Natural killer cell treated with Interleukin-12 subunit alpha and Interleukin-12 subunit beta and Interleukin-15 and Interleukin-18, amount 100 ng/mL, for 72 hours (primary cell): ENCODE data around the gene MTMR3. TPM values are rescaled to one million over a fixed set of nuclear protein-coding genes. Genes with fewer than 3 reads are reported as not detected.

Source experiments
- ATAC-seq, 2 donors: fragments of 150-1000 bp; cut with Tn5 transposase in 1 of 2; sonication (Bioruptor Pico), chemical (Tn5 transposase) in 1 of 2; 2 replicates each; pipeline ENCODE4 v1.10.0; 2021
- DNase-seq: peaks from one replicate; pipeline ENCODE4 v3.0.0; 2022; ENCODE audit warnings: low spot score
- H3K27ac Mint-ChIP-seq, 2 donors: 1 replicate in 1 of 2; 2 replicates in 1 of 2; pipeline ENCODE4 v1.8.0; 2022; ENCODE audit warnings: mixed read lengths in 2 of 2, mild to moderate bottlenecking in 1 of 2, moderate library complexity in 1 of 2
- H3K27me3 Mint-ChIP-seq, 2 donors: 1 replicate in 1 of 2; 2 replicates in 1 of 2; pipeline ENCODE4 v1.8.0; 2022; ENCODE audit warnings: mixed read lengths in 2 of 2
- H3K36me3 Mint-ChIP-seq: one replicate; pipeline ENCODE4 v1.8.0; 2022; ENCODE audit warnings: mixed read lengths
- H3K4me1 Mint-ChIP-seq, 2 donors: 1 replicate in 1 of 2; 2 replicates in 1 of 2; pipeline ENCODE4 v1.8.0; 2022; ENCODE audit warnings: low read depth in 2 of 2, mixed read lengths in 2 of 2, mild to moderate bottlenecking in 1 of 2
- H3K4me3 Mint-ChIP-seq: one replicate; pipeline ENCODE4 v1.8.0; 2022; ENCODE audit warnings: mixed read lengths
- H3K9me3 Mint-ChIP-seq: 2 replicates; pipeline ENCODE4 v1.8.0; 2022; ENCODE audit warnings: mixed read lengths
- total RNA-seq, 2 donors: library from RNA; stranded (reverse); gene quantifications; one replicate each; pipeline ENCODE4 v1.2.3, GENCODE V29; 2022

Gene MTMR3
- total RNA-seq, 2 donors from 2014 or later = 33.9 to 38.3 TPM

GRCh38 chr22:30062950-30063349 lies 180.0 kb downstream of the MTMR3 start:
- no peak overlapping the region for H3K27ac Mint-ChIP-seq
- no peak overlapping the region for H3K4me3 Mint-ChIP-seq
- peaks cover 19% of the 10 kb centered on the region in 2 donors for H3K27me3 Mint-ChIP-seq
- peaks cover 8% of the 10 kb centered on the region for H3K9me3 Mint-ChIP-seq
- H3K4me1 Mint-ChIP-seq = no peaks in the 10 kb centered on the region
- ATAC-seq = no peak
- no peak for DNase-seq
- peaks cover 6% of the 10 kb centered on the region for H3K36me3 Mint-ChIP-seq

DNA sequence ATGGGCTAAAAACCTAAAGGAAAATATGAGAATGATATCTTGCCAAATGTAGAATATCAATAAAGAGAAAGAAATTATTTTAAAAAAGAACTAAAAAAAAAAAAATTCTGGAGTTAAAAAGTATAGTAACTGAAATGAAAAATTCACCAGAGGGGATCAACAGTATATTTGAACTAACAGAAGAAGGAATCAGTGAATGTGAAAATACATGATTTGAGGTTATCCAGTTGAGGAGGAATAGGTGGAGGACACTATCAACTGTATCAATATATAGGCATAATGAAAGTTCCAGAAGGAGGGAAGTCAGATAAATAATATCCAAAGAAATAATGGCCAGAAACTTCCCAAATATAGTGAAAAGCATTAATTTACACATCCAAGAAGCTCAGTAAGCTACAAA lies 181.2 kb downstream of the MTMR3 start:
- Mint-ChIP-seq H3K4me1 (no peaks in the 10 kb centered on the region), H3K4me3 (no peak overlapping the region), H3K9me3 (peaks cover 8% of the 10 kb centered on the region), H3K27me3 (peaks cover 15 to 19% of the 10 kb centered on the region in 2 donors), H3K36me3 (peaks cover 6% of the 10 kb centered on the region), H3K27ac (no peak overlapping the region)
- no peak for DNase-seq
- no peak for ATAC-seq

- Mint-ChIP-seq H3K36me3 (no peaks in the 10 kb centered on the region), H3K27ac (no peak overlapping the region), H3K9me3 (no peaks in the 10 kb centered on the region), H3K4me1 (peaks cover 0 to 3% of the 10 kb centered on the region in 2 donors), H3K4me3 (no peak overlapping the region), H3K27me3 (peaks cover 34 to 36% of the 10 kb centered on the region in 2 donors)
- DNase-seq (no peak), ATAC-seq (no peak)
Measured at GRCh38 chr22:30073743-30074142, 190.8 kb downstream of the MTMR3 start.

- H3K9me3 Mint-ChIP-seq = no peaks in the 10 kb centered on the region
- H3K27ac Mint-ChIP-seq = no peak overlapping the region
- H3K36me3 Mint-ChIP-seq = no peaks in the 10 kb centered on the region
- ATAC-seq (no peak), DNase-seq (no peak)
- H3K4me3 Mint-ChIP-seq = no peak overlapping the region
- peaks cover 35 to 36% of the 10 kb centered on the region in 2 donors for H3K27me3 Mint-ChIP-seq
- H3K4me1 Mint-ChIP-seq = peaks cover 0 to 6% of the 10 kb centered on the region in 2 donors
Measured at GRCh38 chr22:30074147-30074546, 191.2 kb downstream of the MTMR3 start.

DNA sequence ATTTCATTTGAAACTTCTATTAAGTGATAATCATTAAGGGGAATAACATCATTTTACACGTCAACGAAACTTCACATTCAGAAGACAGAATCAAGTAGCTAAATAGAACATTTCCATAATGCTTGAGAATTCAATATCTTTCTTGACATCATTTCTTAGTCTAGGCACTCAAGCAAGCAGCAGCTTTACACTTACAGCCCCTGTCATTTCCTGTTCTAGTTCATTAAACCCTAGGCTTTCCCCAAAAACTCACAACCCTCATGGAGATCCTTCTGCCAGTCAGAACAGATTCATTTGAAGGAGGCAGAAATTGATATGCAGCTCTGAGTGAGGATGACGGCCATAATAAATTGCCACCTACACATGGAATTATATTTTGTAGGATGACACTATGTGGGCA lies 192.0 kb downstream of the MTMR3 start:
- no peak for ATAC-seq
- peaks cover 31 to 36% of the 10 kb centered on the region in 2 donors for H3K27me3 Mint-ChIP-seq
- no peak overlapping the region for H3K27ac Mint-ChIP-seq
- H3K4me3 Mint-ChIP-seq = no peak overlapping the region
- peaks cover 0 to 6% of the 10 kb centered on the region in 2 donors for H3K4me1 Mint-ChIP-seq
- H3K36me3 Mint-ChIP-seq = no peaks in the 10 kb centered on the region
- no peaks in the 10 kb centered on the region for H3K9me3 Mint-ChIP-seq
- DNase-seq = no peak

GRCh38 chr22:30077279-30077880 lies 194.4 kb downstream of the MTMR3 start:
- Mint-ChIP-seq H3K27ac (no peak overlapping the region), H3K27me3 (peaks cover 34 to 36% of the 10 kb centered on the region in 2 donors), H3K36me3 (no peaks in the 10 kb centered on the region), H3K4me1 (peaks cover 3 to 6% of the 10 kb centered on the region in 2 donors), H3K4me3 (no peak overlapping the region), H3K9me3 (no peaks in the 10 kb centered on the region)
- ATAC-seq (no peak), DNase-seq (no peak)

GRCh38 chr22:30078320-30079311 lies 195.6 kb downstream of the MTMR3 start:
- Mint-ChIP-seq H3K9me3 (no peaks in the 10 kb centered on the region), H3K4me3 (peak overlapping the region; percentile 45), H3K36me3 (no peaks in the 10 kb centered on the region), H3K4me1 (peaks cover 3 to 6% of the 10 kb centered on the region in 2 donors), H3K27ac (peak overlapping the region in 1 of 2 donors; percentile 43), H3K27me3 (peaks cover 32 to 34% of the 10 kb centered on the region in 2 donors)
- no peak for DNase-seq
- peak in 1 of 2 donors; percentile 56 for ATAC-seq

- H3K27ac Mint-ChIP-seq = peak within 1 kb of the TSS in 1 of 2 donors; percentile 81
- ATAC-seq = peak; percentile 66 to 79
Measured at GRCh38 chr22:30079952-30080533, 197.1 kb downstream of the MTMR3 start, which contains the start of gene HORMAD2. Gene HORMAD2 (plus strand): TSS chr22:30080464. CDS start chr22:30093953, 13,489 bp downstream.

More at GRCh38 chr22:30079952-30080533, 197.1 kb downstream of the MTMR3 start, which contains the start of gene HORMAD2:
- Mint-ChIP-seq H3K36me3 (no peaks in the 10 kb centered on the region), H3K9me3 (no peaks in the 10 kb centered on the region), H3K4me3 (peak within 1 kb of the TSS; percentile 17), H3K27me3 (peaks cover 21 to 28% of the 10 kb centered on the region in 2 donors), H3K4me1 (peaks cover 3 to 6% of the 10 kb centered on the region in 2 donors)
- no peak for DNase-seq

Other genes starting within 250 kb of the MTMR3 start
- gene CABP7, start 163.2 kb upstream of the MTMR3 start, total RNA-seq = under 1 TPM; 0.07 to 0.17 TPM
- gene ZMAT5, start 116.2 kb upstream of the MTMR3 start, total RNA-seq = 10 to 100 TPM; 17.3 to 34.4 TPM
- 10 to 100 TPM; 59.1 to 86.2 TPM for gene UQCR10, start 115.8 kb upstream of the MTMR3 start, total RNA-seq
- 100 to 1,000 TPM; 102 to 124 TPM for gene ASCC2, start 44.9 kb upstream of the MTMR3 start, total RNA-seq
- gene HORMAD2, start 197.3 kb downstream of the MTMR3 start, total RNA-seq = not detected